ENCODE results near the gene RNASE7.
"Not testable (repeated sequence)": the region's sequence is repeated elsewhere in the genome, so short reads cannot be mapped to it uniquely, and the experiment has no call there.

DNA sequence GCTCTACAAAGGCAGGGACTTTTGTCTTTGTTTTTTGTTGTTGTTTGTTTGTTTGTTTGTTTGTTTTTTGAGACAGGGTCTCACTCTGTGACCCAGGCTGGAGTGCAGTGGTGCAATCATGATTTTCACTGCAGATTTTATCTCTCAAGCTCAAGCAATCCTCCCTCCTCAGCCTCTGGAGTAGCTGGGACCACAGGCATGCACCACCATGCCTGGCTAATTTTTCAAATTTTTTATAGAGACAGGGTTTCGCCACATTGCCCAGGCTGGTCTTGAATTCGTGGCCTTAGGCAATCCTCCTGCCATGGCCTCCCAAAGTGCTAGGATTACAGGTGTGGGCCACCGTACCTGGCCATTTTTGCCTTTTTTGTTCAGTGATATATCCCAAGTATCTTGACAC is 1.2 kb upstream of the RNASE7 start:
- TF ChIP-seq, protein P1, sequence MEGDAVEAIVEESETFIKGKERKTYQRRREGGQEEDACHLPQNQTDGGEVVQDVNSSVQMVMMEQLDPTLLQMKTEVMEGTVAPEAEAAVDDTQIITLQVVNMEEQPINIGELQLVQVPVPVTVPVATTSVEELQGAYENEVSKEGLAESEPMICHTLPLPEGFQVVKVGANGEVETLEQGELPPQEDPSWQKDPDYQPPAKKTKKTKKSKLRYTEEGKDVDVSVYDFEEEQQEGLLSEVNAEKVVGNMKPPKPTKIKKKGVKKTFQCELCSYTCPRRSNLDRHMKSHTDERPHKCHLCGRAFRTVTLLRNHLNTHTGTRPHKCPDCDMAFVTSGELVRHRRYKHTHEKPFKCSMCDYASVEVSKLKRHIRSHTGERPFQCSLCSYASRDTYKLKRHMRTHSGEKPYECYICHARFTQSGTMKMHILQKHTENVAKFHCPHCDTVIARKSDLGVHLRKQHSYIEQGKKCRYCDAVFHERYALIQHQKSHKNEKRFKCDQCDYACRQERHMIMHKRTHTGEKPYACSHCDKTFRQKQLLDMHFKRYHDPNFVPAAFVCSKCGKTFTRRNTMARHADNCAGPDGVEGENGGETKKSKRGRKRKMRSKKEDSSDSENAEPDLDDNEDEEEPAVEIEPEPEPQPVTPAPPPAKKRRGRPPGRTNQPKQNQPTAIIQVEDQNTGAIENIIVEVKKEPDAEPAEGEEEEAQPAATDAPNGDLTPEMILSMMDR (IDR thresholded peaks at IDR 0.05; ENCODE audit: low read length): not testable (repeated sequence)
- TF ChIP-seq EZH2 (IDR thresholded peaks at IDR 0.05; ENCODE audit: borderline replicate concordance, low read length): not testable (repeated sequence)
